SKM-1 (cell line): ENCODE measurements around the gene SIGLEC8.
A peak's percentile ranks its signal among the peaks of the same experiment; 100 is the strongest.
"Not testable (repeated sequence)": the region's sequence is repeated elsewhere in the genome, so short reads cannot be mapped to it uniquely, and the experiment has no call there.

Experiments
- DNase-seq: peaks from one replicate; lab custom pipeline; 2025; ENCODE audit not compliant: unreplicated experiment; lab: John Stamatoyannopoulos, UW

SIGLEC8 gene

DNA sequence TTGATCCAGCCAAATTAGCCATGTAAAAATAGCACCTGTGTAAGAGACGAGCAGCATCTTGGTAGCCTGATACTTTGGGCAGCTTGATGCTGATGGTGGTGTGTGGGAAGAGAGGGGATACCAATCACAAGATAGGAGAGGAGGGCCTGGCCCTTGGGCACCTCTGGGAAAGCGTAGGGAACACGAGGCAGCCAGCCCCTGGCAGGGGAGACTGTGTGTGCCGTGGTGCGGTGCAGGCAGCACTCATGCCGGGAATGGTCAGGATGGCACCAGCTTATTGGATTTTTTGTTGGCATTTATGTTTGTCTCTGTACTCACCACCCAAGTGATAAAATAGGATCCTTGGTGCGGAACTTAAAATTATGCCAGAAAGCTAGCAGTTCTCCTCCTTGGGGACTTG lies 10.2 kb downstream of the SIGLEC8 start:
- no peak for DNase-seq

DNA sequence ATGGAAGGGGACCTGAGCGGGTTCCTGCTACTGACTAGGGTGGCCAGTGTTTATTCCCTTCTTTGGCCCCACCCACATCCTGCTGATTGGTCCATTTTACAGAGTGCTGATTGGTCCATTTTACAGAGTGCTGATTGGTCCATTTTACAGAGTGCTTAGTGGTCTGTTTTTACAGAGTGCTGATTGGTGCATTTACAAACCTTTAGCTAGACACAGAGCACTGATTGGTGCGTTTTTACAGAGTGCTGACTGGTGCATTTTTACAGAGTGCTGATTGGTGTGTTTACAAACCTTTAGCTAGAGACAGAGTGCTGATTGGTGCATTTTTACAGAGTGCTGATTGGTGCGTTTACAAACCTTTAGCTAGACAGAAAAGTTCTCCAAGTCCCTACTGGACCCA lies 10.7 kb downstream of the SIGLEC8 start:
- not testable (repeated sequence) for DNase-seq

DNA sequence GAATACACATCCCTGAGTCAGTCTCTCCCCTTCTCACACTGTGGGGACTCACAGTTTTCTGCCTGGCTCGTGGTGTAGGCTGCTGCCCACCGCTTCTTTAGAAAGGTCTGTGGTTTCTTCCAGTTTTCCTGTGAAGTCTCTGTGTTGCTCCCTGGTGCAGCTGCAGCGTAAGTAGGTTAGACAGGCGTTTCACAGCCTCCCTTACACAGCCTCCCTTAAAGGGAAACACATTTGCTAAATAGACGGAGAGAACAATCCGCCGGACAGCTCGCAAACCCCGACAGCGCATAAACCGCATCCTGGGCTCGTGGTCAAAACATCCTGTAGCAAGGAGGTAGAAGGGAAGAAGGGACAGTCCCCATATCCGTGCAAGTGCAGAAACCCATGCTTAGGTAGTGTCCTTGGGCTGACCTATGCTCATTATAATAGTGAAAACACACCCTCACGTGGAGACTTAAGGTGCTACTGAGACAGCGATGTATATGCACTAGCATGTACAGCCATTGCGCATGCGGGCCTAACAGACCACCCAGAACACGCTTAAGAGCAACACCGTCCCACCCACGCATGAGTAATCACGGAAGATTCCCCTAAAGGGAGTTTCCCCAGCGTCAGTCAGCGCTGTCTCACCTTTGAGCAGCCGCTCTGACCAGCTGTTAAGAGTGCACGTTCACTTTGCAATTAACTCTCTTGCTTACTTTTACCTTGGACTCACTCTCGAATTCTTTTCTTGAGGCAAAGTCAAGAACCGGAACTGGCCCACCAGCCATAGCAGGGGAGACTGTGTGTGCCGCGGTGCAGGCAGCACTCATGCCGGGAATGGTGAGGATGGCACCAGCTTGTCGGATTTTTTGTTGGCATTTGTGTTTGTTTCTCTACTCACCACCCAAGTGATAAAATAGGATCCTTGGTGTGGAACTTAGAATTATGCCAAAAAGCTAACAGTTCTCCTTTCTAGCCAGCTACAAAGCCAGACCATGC lies 16.6 kb downstream of the SIGLEC8 start:
- no peak for DNase-seq

DNA sequence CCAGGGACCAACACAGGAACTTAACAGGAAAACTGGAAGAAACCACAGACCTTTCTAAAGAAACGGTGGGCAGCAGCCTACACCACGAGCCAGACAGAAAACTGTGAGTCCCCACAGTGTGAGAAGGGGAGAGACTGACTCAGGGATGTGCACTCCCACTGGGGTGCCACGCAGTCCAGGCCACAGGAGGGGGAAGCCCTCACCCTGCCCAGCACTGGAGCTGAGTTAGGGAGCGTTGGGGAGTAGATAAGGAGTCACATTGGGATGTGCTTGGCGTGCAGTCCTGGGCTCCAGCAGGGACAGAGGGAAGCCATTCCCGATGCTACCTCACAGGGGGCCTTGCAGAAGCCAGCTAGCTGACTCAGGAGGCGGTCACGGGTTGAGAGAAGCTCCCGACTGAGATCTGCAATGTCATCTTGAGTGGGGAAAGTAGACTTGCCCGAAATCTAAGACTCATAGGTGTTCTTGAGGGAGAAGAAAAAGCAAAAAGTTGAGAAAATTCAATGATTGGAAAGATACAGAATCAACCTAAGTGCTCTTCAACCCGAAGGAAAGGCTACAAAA lies 17.3 kb downstream of the SIGLEC8 start:
- DNase-seq = no peak

DNA sequence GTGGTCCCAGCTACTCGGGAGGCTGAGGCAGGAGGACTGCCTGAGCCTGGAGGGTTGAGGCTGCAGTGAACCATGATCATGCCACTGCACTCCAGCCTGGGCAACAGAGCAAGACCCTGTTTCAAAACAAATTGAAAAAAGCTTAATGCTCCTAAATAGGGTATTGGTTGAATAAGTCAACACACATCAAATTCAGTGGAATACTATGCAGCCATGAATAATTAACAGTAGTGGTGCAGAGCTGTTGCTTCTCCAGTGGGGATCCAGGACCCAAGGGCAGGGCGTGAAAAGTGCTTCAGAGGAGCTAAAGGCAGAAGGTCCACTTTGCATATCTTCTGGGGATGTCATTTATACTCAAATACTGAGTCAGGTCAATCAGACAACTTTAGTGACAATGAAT lies 18.2 kb downstream of the SIGLEC8 start:
- no peak for DNase-seq

DNA sequence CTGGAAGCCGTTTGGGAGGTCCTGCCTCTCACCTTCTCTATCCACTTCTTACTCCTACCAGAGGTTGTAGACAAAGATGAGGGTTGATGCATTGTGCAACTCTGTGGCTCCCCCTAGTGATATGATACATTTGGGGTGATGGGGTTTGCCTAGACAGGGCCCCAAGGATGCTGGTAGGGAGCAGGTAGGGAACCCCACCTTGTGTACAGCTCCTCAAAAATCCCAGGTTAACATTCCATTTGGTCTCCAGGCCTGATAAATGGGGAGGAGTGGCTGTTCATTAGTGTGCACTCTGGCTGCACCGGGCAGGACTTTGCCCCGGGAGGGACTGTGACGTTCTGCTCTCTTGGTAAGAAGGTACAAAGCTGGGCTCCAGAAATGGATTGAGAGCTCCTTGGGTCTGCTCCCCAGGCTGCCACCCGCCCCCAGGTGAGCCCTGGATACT lies 19.2 kb downstream of the SIGLEC8 start:
- DNase-seq = no peak

DNA sequence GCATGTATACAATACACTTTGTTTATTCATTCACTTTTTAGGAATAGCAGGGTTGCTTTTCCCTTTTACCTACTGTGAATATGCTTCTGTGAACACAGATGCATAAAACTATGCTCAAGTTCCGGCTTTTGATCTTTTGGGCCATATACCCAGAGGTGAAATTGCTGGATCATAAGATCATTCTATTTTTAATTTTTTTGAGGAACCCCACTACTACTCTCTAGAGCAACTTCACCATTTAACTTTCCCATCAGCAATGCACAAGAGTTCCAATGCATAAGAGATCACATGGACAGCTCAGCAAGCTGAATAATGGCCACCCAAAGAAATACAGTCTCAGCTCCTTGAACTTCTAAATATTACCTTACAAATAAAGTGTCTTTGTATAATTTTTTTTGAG lies 23.8 kb downstream of the SIGLEC8 start:
- no peak for DNase-seq

DNA sequence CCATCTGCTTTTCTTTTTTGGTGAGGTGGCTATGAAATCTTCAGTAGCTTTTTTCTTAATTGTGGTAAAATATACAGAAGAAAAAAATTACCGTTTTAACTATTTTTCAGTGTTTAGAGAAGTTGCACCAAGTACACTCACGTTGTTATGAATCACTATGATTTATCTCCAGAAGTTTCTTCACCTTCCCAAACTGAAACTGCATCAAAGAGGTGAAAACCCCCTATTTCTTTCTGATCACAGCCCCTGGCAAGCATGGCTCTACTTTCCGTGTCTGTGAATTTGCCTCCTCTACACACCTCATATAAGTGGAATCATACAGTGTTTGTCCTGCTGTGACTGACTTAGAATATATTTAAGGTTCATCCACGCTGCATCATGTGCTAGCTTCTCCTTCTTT lies 25.2 kb downstream of the SIGLEC8 start:
- DNase-seq = no peak

DNA sequence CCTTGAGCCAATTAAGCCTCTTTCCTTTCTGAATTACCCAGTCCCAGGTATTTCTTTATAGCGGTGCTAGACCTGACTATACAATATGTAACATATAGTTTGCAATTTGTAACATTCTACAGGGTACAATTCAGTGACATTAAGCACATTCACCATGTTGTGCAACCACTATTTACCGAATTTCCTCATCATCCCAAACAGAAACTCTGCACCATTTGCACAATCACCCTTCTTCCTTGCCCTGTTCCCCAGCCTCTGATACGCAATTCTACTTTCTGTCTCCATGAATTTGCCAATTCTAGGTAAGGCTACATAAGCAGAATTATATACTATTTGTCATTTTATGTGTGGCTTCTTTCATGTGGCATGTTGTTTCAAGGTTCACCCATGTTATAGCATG lies 27.1 kb downstream of the SIGLEC8 start:
- DNase-seq = no peak

DNA sequence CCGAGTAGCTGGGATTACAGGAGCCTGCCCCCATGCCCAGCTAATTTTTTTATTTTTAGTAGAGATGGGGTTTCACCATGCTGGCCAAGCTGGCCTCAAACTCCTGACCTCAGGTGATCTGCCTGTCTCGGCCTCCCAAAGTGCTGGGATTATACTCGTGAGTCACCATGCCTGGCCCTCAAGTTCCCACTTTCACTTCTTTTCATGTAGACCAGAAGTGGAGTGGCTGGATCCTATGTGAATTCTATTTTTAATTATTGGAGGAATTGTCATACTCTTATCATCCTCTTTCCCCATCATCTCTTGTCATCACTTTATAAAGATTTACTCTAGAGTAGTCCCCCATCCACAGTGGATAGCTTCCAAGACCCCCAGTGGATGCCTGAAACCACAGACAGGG lies 28.0 kb downstream of the SIGLEC8 start:
- no peak for DNase-seq

DNA sequence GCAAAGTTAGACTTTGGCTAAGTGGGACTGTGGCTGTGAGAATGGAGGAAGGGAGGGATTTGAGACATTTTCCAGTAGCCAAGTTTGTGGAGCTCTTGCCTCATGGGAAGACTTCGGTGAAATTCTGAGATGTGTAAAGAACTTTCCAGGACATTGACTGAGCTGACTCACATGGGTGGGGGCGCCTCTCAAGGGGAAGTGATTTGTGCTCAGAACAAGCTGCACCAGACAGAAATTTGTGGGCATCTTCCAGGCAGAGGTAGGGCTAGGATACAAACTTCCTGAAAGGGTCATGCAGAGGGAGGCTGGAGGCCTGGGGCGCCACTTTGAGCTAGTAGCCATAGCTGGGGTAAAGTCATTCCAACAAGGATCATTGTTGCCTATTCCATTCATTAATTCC lies 31.1 kb downstream of the SIGLEC8 start:
- no peak for DNase-seq

DNA sequence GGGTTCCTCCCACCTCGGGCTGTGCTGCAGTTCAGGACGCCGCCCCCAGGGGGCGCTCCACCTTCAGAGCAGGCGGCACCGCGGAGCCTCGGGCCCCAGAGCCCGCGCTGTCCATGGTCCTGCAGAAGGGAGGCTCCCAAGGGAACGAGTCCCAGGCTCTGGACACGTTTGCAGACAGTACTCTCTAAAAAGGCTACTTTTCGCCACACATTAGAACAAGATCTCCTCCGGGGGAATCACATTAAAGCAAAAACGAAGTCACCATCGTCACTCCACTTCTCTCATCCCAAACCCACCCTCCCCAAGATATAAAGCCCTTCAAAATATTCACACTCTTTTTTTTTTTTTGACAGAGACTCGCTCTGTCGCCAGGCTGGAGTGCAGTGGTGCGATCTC lies 36.2 kb downstream of the SIGLEC8 start:
- no peak for DNase-seq

DNA sequence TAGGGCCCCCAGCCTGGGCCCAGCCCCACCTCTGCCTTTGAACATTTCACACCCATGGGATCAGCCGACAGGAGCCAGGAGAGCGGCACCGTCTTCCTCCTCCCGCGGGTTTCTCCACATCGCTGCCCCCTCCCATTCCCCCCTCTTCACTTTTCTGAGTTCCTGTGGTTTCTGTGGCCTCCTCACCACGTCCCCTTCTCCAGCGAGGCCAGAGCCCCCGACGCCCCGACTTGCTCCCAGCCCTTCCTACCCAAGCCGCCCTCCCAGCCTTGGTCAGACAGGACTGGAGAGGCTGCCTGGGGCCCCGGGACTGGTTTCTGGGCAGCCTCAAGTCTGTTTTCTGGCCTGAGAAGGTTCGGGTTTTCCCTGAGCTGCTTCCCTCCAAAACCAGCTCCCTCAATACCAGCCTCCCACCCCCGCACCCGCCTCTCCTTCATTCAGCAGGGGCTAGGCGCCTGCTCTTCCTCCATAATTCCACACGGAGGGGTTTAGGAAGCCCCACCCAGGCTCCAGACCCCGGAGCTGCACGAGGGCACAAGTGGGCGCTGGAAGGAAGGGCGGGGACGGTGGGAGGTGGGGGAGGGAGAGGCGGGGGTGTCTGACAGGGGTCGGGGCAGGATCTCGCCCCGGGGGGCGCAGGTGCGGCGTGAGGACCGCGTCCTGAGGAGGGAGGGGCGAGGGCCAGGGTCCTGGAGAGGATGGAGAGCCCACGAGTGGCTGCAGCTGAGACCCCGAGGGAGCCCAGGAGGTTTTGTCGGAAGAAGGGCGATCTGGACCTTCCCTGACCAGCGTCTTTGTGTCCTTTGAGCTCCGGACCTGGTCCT lies 36.8 kb downstream of the SIGLEC8 start:
- no peak for DNase-seq

DNA sequence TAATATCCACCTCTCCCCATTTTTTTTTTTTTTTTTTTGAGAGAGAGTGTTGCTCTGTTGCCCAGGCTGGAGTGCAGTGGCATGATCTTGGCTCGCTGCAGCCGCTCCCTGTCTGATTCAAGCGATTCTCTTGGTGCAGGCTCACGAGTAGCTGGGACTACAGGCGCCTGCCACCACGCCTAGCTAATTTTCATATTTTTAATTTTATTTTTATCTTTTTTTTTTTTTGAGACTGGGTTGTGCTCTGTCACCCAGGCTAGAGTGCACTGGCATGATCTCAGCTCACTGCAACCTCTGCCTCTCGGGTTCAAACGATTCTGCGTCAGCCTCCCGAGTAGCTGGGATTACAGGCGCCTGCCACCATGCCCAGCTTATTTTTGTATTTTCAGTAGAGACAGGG lies 37.7 kb downstream of the SIGLEC8 start:
- DNase-seq = not testable (repeated sequence)

DNA sequence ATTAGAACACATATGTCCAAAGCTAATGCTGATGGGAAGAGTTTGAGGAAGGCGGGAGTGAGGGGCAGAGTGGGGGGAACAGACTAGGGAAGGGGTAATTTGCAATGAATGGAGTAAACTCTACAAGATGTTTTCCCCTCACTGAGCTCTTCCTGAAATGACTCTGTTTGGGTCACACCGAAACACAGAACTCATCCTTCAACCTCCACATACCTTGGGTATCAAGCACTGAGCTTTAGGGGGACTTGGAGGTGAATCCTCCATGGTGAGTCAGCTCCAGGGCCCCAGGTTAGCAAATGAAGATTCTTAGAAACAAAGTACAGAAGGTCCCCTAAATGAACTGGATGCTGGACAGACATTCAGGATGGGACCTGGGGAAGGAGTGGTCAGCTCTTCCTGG lies 39.5 kb downstream of the SIGLEC8 start:
- DNase-seq = no peak

DNA sequence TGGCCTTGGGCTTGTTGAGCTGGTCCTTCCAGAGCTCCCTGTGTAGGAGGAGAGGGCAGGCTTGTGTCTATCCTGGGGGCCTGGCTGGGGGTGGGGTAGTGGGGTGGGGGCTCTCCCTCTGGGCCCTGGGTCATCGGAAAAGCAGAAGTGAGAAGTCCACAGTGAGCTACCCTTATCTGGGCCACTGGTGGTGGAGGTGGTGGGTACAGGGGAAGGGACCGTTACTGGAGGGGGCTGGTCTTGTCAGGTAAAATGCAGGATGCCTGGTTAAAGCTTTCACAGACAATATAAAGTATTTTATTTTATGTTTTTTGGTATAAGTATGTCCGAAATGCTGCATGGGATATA lies 40.5 kb downstream of the SIGLEC8 start:
- no peak for DNase-seq

DNA sequence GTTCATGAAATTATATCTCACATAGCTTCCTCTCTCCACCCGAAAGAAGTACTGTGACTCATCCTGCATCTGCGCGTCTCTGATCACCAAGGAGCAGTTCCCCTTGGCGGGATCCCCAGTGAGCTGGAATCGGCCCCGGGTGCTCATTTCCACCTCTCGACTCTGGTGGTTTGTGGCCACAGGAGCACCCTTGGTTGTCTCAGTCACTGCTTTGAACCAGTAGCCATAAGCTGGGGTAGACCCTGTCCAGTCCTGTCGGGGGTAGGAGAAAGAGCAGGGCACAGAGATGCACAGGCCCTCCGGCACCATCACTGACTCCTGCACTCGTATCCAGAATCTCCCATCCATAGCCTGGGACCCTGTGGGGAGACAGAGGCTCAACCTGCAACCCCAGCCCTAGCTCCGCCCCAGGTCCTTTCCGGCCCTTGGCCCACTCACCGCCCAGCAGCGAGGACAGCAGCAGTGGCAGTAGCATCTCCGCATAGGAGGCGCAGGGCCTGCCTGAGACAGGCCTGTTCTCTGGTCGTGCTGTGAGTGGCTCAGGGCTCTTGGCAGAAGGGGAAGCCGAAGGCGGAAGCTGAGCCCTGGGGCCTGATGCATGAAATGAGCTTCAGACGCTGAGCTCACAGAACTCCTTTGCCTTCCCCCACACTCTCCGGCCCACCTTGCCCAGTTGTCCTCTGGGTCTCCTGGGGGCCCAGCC lies 41.0 kb downstream of the SIGLEC8 start, which contains the start of gene SIGLEC10:
Gene SIGLEC10 (minus strand): TSS at position 536 of the 703 bp plus-strand sequence. CDS start 61 bp downstream, at position 475.
- DNase-seq = peak; percentile 49

DNA sequence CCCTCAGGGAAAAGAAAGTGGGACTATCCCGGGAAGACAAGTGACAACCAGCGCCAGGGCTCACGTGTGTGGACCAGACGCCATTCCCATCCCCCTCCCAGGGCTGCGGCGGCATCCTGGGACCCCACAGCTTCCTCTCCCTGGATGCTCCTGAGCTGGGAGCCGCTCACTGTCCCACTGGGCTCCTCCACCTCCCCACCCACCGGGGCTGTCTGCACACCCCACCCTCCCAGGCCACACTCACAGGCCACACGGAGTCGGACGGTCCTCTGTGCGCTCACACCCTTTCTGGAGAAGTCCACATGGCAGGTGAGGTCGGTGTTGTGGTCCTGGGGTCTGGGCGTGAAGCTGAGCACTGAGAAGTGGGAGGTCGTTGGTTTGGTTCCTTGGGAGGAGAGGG lies 41.8 kb downstream of the SIGLEC8 start:
- DNase-seq = not testable (repeated sequence)

DNA sequence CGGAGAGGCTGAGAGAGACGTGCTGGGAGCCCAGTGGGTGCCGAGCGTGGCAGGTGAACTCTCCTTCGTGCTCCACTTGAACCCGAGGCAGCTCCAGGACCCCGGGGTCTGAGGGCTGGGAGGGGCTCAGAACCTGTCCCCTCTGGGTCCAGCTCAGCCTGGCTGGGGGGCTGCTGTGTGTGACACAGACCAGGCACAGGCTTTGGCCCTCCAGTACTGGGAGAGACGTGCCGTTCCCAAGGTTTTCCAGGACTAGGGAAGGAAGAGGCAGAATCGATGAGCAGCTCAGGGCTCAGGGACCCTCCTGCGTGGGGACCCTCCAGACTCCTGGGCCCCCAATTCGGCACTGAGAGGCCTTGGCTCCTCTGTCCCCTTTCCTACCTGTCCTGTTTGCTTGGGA lies 43.1 kb downstream of the SIGLEC8 start:
- DNase-seq = no peak

DNA sequence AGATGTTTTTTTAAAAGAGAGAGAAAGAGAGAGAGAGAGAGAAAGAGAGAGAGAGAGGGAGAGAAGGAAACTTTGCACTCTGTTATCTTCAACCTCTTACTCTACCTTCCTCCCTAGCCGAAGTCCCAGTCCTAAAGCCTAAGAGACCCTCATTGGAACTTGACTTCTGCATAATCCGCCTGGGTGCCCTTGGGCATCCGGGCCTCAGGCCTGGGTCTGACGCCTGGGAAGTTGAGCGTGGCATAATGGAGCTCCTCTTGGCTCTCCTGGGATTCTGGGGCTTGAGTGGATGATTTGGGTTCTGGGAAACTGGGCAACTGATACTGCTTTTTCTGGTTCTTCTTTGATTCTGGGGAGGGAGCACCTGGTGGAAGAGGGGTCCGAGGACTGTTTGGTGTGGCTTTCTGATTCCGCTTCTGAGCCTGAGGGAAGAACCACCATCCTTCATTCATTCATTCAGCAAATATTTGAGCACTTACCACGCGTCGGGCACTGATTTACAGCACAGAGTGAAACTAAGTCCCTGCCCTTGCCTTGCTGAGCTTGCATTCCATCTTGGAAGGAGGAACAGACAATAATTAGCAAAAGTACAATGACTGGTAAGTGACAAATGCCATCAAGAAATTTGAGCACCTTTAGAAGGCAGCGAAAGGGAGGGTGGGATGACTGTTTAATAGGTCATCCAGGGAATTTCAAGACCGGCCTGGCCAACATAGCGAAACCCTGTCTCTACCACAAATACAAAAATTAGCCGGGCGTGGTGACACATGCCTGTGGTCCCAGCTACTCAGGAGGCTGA lies 47.1 kb downstream of the SIGLEC8 start:
- no peak for DNase-seq
